SK-N-SH (cell line): ENCODE results near the gene HOXC10. TPM values are rescaled to one million over a fixed set of nuclear protein-coding genes. Genes with fewer than 3 reads are reported as not detected.

Experiments
- CTCF ChIA-PET: fragments of 300-600, 350-600 bp; formaldehyde crosslinking; extraction: SDS; loops from one replicate; lab custom pipeline; 2021; lab: Yijun Ruan, JAX
- POLR2A ChIA-PET: fragments of 350-600 bp; sonication (Branson Sonifier 250); formaldehyde crosslinking; extraction: SDS; loops from one replicate; lab custom pipeline; 2020; ENCODE audit warnings: antibody characterized with exemption, inconsistent platforms; lab: Yijun Ruan, JAX
- DNase-seq: peaks from one replicate; pipeline ENCODE4 v3.0.0; 2012
- H2AFZ ChIP-seq: fragments of 200-600 bp; sonication (generic); 2 replicates; pipeline ENCODE4 v1.8.1; 2016; ENCODE audit warnings: antibody characterized with exemption, mild to moderate bottlenecking, low read depth
- H3F3A ChIP-seq: fragments of 200-600 bp; sonication (generic); replicated peaks from 2 replicates; pipeline ENCODE3; 2016; ENCODE audit warnings: antibody characterized with exemption, mild to moderate bottlenecking; ENCODE audit not compliant: insufficient read depth
- H3K27ac ChIP-seq, 2 experiments: fragments of 200-500 bp in 1 of 2; fragments of 200-600 bp in 1 of 2; sonication (Bioruptor generic) in 1 of 2; sonication (generic), shearing (Covaris generic) in 1 of 2; 2 replicates each; pipeline versions ENCODE4 v1.5.1 to v1.6.1; 2014 to 2016; ENCODE audit warnings: low read depth in 2 of 2, inconsistent platforms in 1 of 2, low read length in 1 of 2, mild to moderate bottlenecking in 1 of 2, mixed read lengths in 1 of 2
- H3K27me3 ChIP-seq: fragments of 200-600 bp; sonication (generic), shearing (Covaris generic); 2 replicates; pipeline ENCODE4 v1.6.1; 2016; ENCODE audit warnings: mixed run types; ENCODE audit not compliant: insufficient read depth
- H3K36me3 ChIP-seq, 2 experiments: fragments of 200-500 bp in 1 of 2; fragments of 200-600 bp in 1 of 2; sonication (Bioruptor generic) in 1 of 2; sonication (generic) in 1 of 2; replicated peaks in 1 of 2; 2 replicates each; pipeline versions ENCODE3 to v1.5.1; 2014 to 2016; ENCODE audit warnings: low read length in 1 of 2, mild to moderate bottlenecking in 1 of 2; ENCODE audit not compliant: insufficient read depth in 2 of 2, control insufficient read depth in 1 of 2
- H3K4me1 ChIP-seq, 2 experiments: fragments of 200-500 bp in 1 of 2; fragments of 200-600 bp in 1 of 2; sonication (Bioruptor generic) in 1 of 2; sonication (generic), shearing (Covaris generic) in 1 of 2; 2 replicates each; pipeline versions ENCODE4 v1.5.1 to v1.6.1; 2014 to 2016; ENCODE audit warnings: low read depth in 1 of 2, low read length in 1 of 2, mixed run types in 1 of 2; ENCODE audit not compliant: insufficient read depth in 2 of 2, control insufficient read depth in 1 of 2
- H3K4me2 ChIP-seq: fragments of 200-600 bp; sonication (generic), shearing (Covaris generic); 2 replicates; pipeline ENCODE4 v1.6.1; 2017; ENCODE audit warnings: mixed run types
- H3K4me3 ChIP-seq, 2 experiments: fragments of 200-500 bp in 1 of 2; fragments of 200-600 bp in 1 of 2; sonication (Bioruptor generic) in 1 of 2; sonication (generic), shearing (Covaris generic) in 1 of 2; 2 replicates each; pipeline versions ENCODE4 v1.5.1 to v1.8.1; 2014 to 2016; ENCODE audit warnings: low read depth in 2 of 2, inconsistent platforms in 1 of 2, low read length in 1 of 2, mild to moderate bottlenecking in 1 of 2, mixed read lengths in 1 of 2, moderate library complexity in 1 of 2
- H3K79me2 ChIP-seq: fragments of 200-600 bp; sonication (generic); 2 replicates; pipeline ENCODE4 v1.8.1; 2017; ENCODE audit warnings: mild to moderate bottlenecking; ENCODE audit not compliant: insufficient read depth
- H3K9ac ChIP-seq: fragments of 200-600 bp; sonication (generic); 2 replicates; pipeline ENCODE4 v1.6.1; 2017; ENCODE audit warnings: mixed run types
- H3K9me2 ChIP-seq: fragments of 200-600 bp; sonication (generic); 2 replicates; pipeline ENCODE4 v1.6.1; 2017; ENCODE audit warnings: mixed run types
- H3K9me3 ChIP-seq: fragments of 200-600 bp; sonication (generic); 2 replicates; pipeline ENCODE4 v1.6.1; 2017; ENCODE audit warnings: mixed run types, mild to moderate bottlenecking, moderate library complexity
- H4K20me1 ChIP-seq: fragments of 200-600 bp; sonication (generic); 2 replicates; pipeline ENCODE4 v1.6.1; 2017; ENCODE audit warnings: mild to moderate bottlenecking, mixed run types; ENCODE audit not compliant: insufficient read depth
- CHD2 ChIP-seq: fragments of 150-350 bp; IDR thresholded peaks from 2 replicates; pipeline ENCODE4 v1.6.1; 2018; ENCODE audit warnings: low read length; ENCODE audit not compliant: partially characterized antibody
- ELF1 ChIP-seq: IDR thresholded peaks from 2 replicates; pipeline ENCODE4 v1.4.0; 2012
- EP300 ChIP-seq, 2 experiments: IDR thresholded peaks; 2 replicates each; pipeline versions ENCODE4 v1.4.0 to v1.6.1; 2012; ENCODE audit warnings: borderline replicate concordance in 1 of 2, low read depth in 1 of 2, low read length in 1 of 2
- EZH2phosphoT487 ChIP-seq: fragments of 200-600 bp; sonication (generic); IDR thresholded peaks from 2 replicates; pipeline ENCODE4 v1.6.1; 2017; ENCODE audit warnings: low read depth, mixed run types, mild to moderate bottlenecking, antibody characterized with exemption, moderate library complexity, borderline replicate concordance
- FOSL2 ChIP-seq: IDR thresholded peaks from 2 replicates; pipeline ENCODE4 v1.4.0; 2012; ENCODE audit warnings: low read depth, mild to moderate bottlenecking, moderate library complexity, borderline replicate concordance
- FOXJ3 ChIP-seq: sonication (generic); formaldehyde crosslinking; IDR thresholded peaks from 2 replicates; pipeline ENCODE4 v1.5.1; 2020; ENCODE audit warnings: mild to moderate bottlenecking, missing genetic modification reagents
- FOXM1 ChIP-seq: IDR thresholded peaks from 2 replicates; pipeline ENCODE4 v1.4.0; 2012; ENCODE audit warnings: low read depth, mild to moderate bottlenecking
- GABPA ChIP-seq: IDR thresholded peaks from 2 replicates; pipeline ENCODE4 v1.4.0; 2012; ENCODE audit warnings: low read depth, mild to moderate bottlenecking
- JUND ChIP-seq: IDR thresholded peaks from 2 replicates; pipeline ENCODE4 v1.4.0; 2012
- MAX ChIP-seq: IDR thresholded peaks from 2 replicates; pipeline ENCODE4 v1.4.0; 2012; ENCODE audit warnings: low read depth
- MEF2A ChIP-seq: IDR thresholded peaks from 2 replicates; pipeline ENCODE4 v1.4.0; 2012; ENCODE audit warnings: low read depth, borderline replicate concordance
- NRF1 ChIP-seq: IDR thresholded peaks from 2 replicates; pipeline ENCODE4 v1.6.1; 2012; ENCODE audit warnings: low read depth, mild to moderate bottlenecking, low read length
- PBX3 ChIP-seq: IDR thresholded peaks from 2 replicates; pipeline ENCODE4; 2012
- RAD21 ChIP-seq: IDR thresholded peaks from 2 replicates; pipeline ENCODE4 v1.6.1; 2012; ENCODE audit warnings: mild to moderate bottlenecking, low read length
- RCOR1 ChIP-seq: fragments of 150-350 bp; IDR thresholded peaks from 2 replicates; pipeline ENCODE4 v1.6.1; 2017; ENCODE audit warnings: antibody characterized with exemption, low read length
- RFX5 ChIP-seq: IDR thresholded peaks from 2 replicates; pipeline ENCODE4 v1.6.1; 2012; ENCODE audit warnings: mild to moderate bottlenecking, improper control_type of control experiment, low read length
- SMC3 ChIP-seq: IDR thresholded peaks from 2 replicates; pipeline ENCODE4 v1.6.1; 2012; ENCODE audit warnings: low read depth, low read length, improper control_type of control experiment
- USF1 ChIP-seq: IDR thresholded peaks from 2 replicates; pipeline ENCODE4 v1.4.0; 2012; ENCODE audit warnings: low read depth, borderline replicate concordance
- USF2 ChIP-seq: fragments of 150-350 bp; IDR thresholded peaks from 2 replicates; pipeline ENCODE4 v1.6.1; 2017; ENCODE audit warnings: antibody characterized with exemption, low read length, low read depth, borderline replicate concordance
- ZBTB33 ChIP-seq: IDR thresholded peaks from 2 replicates; pipeline ENCODE4 v1.4.0; 2012; ENCODE audit warnings: low read depth, borderline replicate concordance
- WGBS: methylation state at CpG from one replicate; pipeline ENCODE4 v1.1.6; 2017; ENCODE audit warnings: low lambda C conversion rate; 5-methylcytosine and 5-hydroxymethylcytosine counted together
- polyA plus RNA-seq, 3 experiments: library from polyadenylated mRNA; depleted of rRNA; stranded (reverse); fragments of >200 nt; gene quantifications; 2 replicates each; pipeline ENCODE4 v1.2.3, GENCODE V29; 2012

HOXC10 gene
- polyA plus RNA-seq, 1 of the 3 experiments (the other 2 are of a cell fraction) = 0.03 TPM

- no peak overlapping the region for H3K4me3 ChIP-seq
- no peaks in the 10 kb centered on the region for H3K9me3 ChIP-seq
- POLR2A ChIA-PET = no interaction called here
- no peaks in the 10 kb centered on the region; a peak in 1 of 4 replicates for H3K4me1 ChIP-seq
- CTCF ChIA-PET = interaction anchor here (1.3 to 2.7 kb wide), 5 partner anchors 11 to 245 kb away, joined by 5 to 7 read pairs (median 6); partner anchors contain the start of gene HOXC10
- no peaks in the 10 kb centered on the region for H3K9me2 ChIP-seq
- H2AFZ ChIP-seq = no peak overlapping the region
- peak; percentile 20; the same call in 1 of the 2 replicates for TF ChIP-seq EZH2phosphoT487
- TF ChIP-seq FOXM1 = no peak
- no peak overlapping the region for H3K4me2 ChIP-seq
- DNase-seq = no peak
- peaks cover 98% of the 10 kb centered on the region for H3K27me3 ChIP-seq
- 24% methylated on average over 7 of the region's 7 CpGs for WGBS
- no peaks in the 10 kb centered on the region for H3K36me3 ChIP-seq
- H3K79me2 ChIP-seq = no peaks in the 10 kb centered on the region
- peaks cover 12% of the 10 kb centered on the region; the same call in 1 of the 2 replicates for H4K20me1 ChIP-seq
- no peak overlapping the region for H3K9ac ChIP-seq
- no peaks in the 10 kb centered on the region for H3F3A ChIP-seq
- no peak overlapping the region for H3K27ac ChIP-seq
These were observed 21.9 kb upstream of the HOXC10 start for GRCh38 chr12:53963005-53963404.

- CTCF ChIA-PET = interaction anchor here (1.0 to 2.7 kb wide), 6 partner anchors 11 to 244 kb away, joined by 3 to 7 read pairs (median 6); partner anchors contain the start of gene HOXC10
- POLR2A ChIA-PET = no interaction called here
- H3K27me3 ChIP-seq = peaks cover 98% of the 10 kb centered on the region
These were observed 21.3 kb upstream of the HOXC10 start for GRCh38 chr12:53963434-53964314.

More at GRCh38 chr12:53963434-53964314, 21.3 kb upstream of the HOXC10 start:
- Histone ChIP-seq H3K79me2 (no peaks in the 10 kb centered on the region), H3K9me3 (no peaks in the 10 kb centered on the region), H3K9ac (no peak overlapping the region), H3K9me2 (no peaks in the 10 kb centered on the region), H4K20me1 (peaks cover 12% of the 10 kb centered on the region; the same call in 1 of the 2 replicates), H3K27ac (no peak overlapping the region), H3K36me3 (no peaks in the 10 kb centered on the region), H3K4me3 (no peak overlapping the region), H3F3A (no peaks in the 10 kb centered on the region), H3K4me2 (no peak overlapping the region), H2AFZ (no peak overlapping the region), H3K4me1 (no peaks in the 10 kb centered on the region; a peak in 1 of 4 replicates)
- WGBS = 18% methylated on average over 35 of the region's 38 CpGs
- TF ChIP-seq USF2 = no peak
- TF ChIP-seq RCOR1 = no peak
- no peak for TF ChIP-seq CHD2
- TF ChIP-seq FOXJ3 = no peak
- no peak for TF ChIP-seq USF1
- TF ChIP-seq ZBTB33 = no peak
- no peak for TF ChIP-seq SMC3
- TF ChIP-seq JUND = no peak
- no peak for TF ChIP-seq EP300 (IDR thresholded peaks at IDR 0.05; ENCODE audit: borderline replicate concordance in 1 of 2, low read depth in 1 of 2, low read length in 1 of 2)
- no peak for TF ChIP-seq RAD21
- no peak for TF ChIP-seq MEF2A
- TF ChIP-seq GABPA = no peak
- TF ChIP-seq MAX = no peak
- no peak for TF ChIP-seq ELF1
- no peak for TF ChIP-seq NRF1
- TF ChIP-seq FOSL2 = no peak
- no peak for TF ChIP-seq RFX5
- no peak for TF ChIP-seq PBX3
- DNase-seq = no peak
